ENCODE measurements around the gene CLCA2. TPM values are rescaled to one million over a fixed set of nuclear protein-coding genes. Genes with fewer than 3 reads are reported as not detected.

CLCA2 gene
- total RNA-seq, 1 experiment from 2014 or later = not detected

- no CpG with 5 or more reads among the region's 4 CpGs for WGBS (ENCODE audit: extremely low coverage, insufficient read length, low lambda C conversion rate)
- no peak overlapping the region for H3K27ac Mint-ChIP-seq
These were observed 48.2 kb downstream of the CLCA2 start for GRCh38 chr1:86472152-86472551.

More at GRCh38 chr1:86472152-86472551, 48.2 kb downstream of the CLCA2 start:
- TF ChIP-seq CTCF (conservative IDR thresholded peaks at IDR 0.05) = no peak
- no peak for DNase-seq
- no peak overlapping the region for H3K9ac ChIP-seq (ENCODE audit: extremely low read depth, insufficient read length, low read length)
- H4K91ac ChIP-seq (ENCODE audit: insufficient read length, low read depth, low read length) = no peak overlapping the region
- H2AK5ac ChIP-seq (ENCODE audit: insufficient read length, low read length) = no peak overlapping the region
- H3K56ac ChIP-seq (ENCODE audit: insufficient read length, low read depth, low read length) = no peak overlapping the region
- no peak overlapping the region for H2BK5ac ChIP-seq (ENCODE audit: insufficient read length, low read length)
- no peak overlapping the region for H4K8ac ChIP-seq (replicated peaks; ENCODE audit: insufficient read length, low read depth, low read length)
- H3K79me2 ChIP-seq (ENCODE audit: insufficient read depth, low read length) = no peaks in the 10 kb centered on the region
- H3K79me1 ChIP-seq (ENCODE audit: insufficient read depth, low read depth, low read length, poor library complexity, severe bottlenecking) = no peaks in the 10 kb centered on the region
- Mint-ChIP-seq H3K36me3 (ENCODE audit: insufficient read depth in 1 of 3, low read depth in 3 of 3) (no peaks in the 10 kb centered on the region), H3K9me3 (no peaks in the 10 kb centered on the region), H3K4me1 (peaks cover 5 to 6% of the 10 kb centered on the region in 2 experiments; a peak in 3 of 4 replicates), H3K4me3 (no peak overlapping the region), H3K27me3 (ENCODE audit: low read depth) (peaks cover 2% of the 10 kb centered on the region; the same call in 1 of the 2 replicates)
- no peak overlapping the region for H3K18ac ChIP-seq (ENCODE audit: insufficient read length, low read depth, low read length)
- H2BK12ac ChIP-seq (ENCODE audit: insufficient read length, low read depth, low read length) = no peak overlapping the region
- no peak overlapping the region for H3K27ac ChIP-seq (ENCODE audit: insufficient read length, low read depth, low read length)
- no peaks in the 10 kb centered on the region for H3K4me1 ChIP-seq (ENCODE audit: insufficient read depth, low read length)
- H2AFZ ChIP-seq (ENCODE audit: low read length) = no peak overlapping the region
- no peaks in the 10 kb centered on the region for H4K20me1 ChIP-seq (ENCODE audit: control insufficient read depth, insufficient read depth, insufficient read length)
- no peaks in the 10 kb centered on the region for H3K9me3 ChIP-seq (ENCODE audit: control insufficient read depth, low read depth, low read length)
- H2BK15ac ChIP-seq (ENCODE audit: low read depth, low read length) = no peak overlapping the region
- no peak overlapping the region for H3K4ac ChIP-seq (ENCODE audit: low read depth, low read length)
- no peaks in the 10 kb centered on the region for H3K23me2 ChIP-seq (ENCODE audit: insufficient read length, low read depth, low read length, poor library complexity, severe bottlenecking)
- no peak overlapping the region for H3T11ph ChIP-seq (ENCODE audit: low read length)
- H2BK120ac ChIP-seq (ENCODE audit: low read depth, low read length, poor library complexity, severe bottlenecking) = no peak overlapping the region
- no peaks in the 10 kb centered on the region for H3K27me3 ChIP-seq (ENCODE audit: insufficient read depth, low read length)
- H3K23ac ChIP-seq (ENCODE audit: insufficient read length, low read depth, low read length) = no peak overlapping the region
- no peak overlapping the region for H2BK20ac ChIP-seq (ENCODE audit: low read depth, low read length, poor library complexity, severe bottlenecking)
- H3K4me2 ChIP-seq (ENCODE audit: insufficient read depth, insufficient read length, low read length) = no peak overlapping the region
- no peak overlapping the region for H3K14ac ChIP-seq (ENCODE audit: insufficient read depth, low read length)
- H4K5ac ChIP-seq (ENCODE audit: insufficient read length, low read depth, low read length) = no peak overlapping the region

Data from H9 (cell line).